ENCODE results near the gene TBPL1.

GRCh38 chr6:133990321-133990720 is 37.3 kb downstream of the TBPL1 start:
- TF ChIP-seq CTCF (IDR thresholded peaks at IDR 0.05) = no peak
- no peak for TF ChIP-seq POLR2A (IDR thresholded peaks at IDR 0.05)

Measured in transverse colon (tissue), 3 donors.